Ovary (tissue), 3 donors: ENCODE data around the gene CAMK2N2.

Source experiments
- CTCF ChIP-seq, 3 donors: fragments of 450-650 bp in 2 of 3; fragments of 200-600 bp in 1 of 3; IDR thresholded peaks; one replicate each; pipeline versions ENCODE4 v1.5.1 to v1.8.0; 2016 to 2022; ENCODE audit warnings: antibody characterized with exemption in 3 of 3, mild to moderate bottlenecking in 1 of 3
- EP300 ChIP-seq: sonication (generic); formaldehyde crosslinking; IDR thresholded peaks from one replicate; pipeline ENCODE4 v1.6.1; 2017; ENCODE audit warnings: antibody characterized with exemption
- POLR2A ChIP-seq: fragments of 450-650 bp; IDR thresholded peaks from one replicate; pipeline ENCODE4 v1.6.1; 2017; ENCODE audit warnings: antibody characterized with exemption, mild to moderate bottlenecking, moderate library complexity
- donor health status: DM: no; HTN: no; CAD: no.

DNA sequence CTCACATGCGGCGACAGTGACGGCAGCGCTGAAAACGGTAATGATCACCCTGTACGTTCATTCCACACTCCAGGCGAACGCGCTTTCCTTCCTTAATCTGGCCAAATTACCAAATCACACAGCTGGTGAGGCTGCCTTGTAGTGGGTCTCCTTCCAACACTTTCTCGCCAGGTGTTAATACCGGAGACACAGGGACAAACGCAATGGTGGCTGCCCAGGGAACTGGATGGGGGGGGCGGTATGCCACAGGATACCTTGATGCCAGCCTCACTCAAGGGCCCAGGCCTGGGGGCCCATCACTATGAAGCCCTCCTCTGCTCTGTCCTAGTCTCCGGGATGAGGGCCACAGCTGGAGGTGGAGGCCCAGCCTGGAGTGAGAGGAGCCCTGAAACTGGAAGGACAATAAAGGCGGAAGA lies 1.4 kb upstream of the CAMK2N2 start:
- no peak for TF ChIP-seq CTCF (IDR thresholded peaks at IDR 0.05)
- no peak for TF ChIP-seq EP300
- TF ChIP-seq POLR2A: no peak
